H1 (cell line): ENCODE measurements around the gene GJA5. TPM values are rescaled to one million over a fixed set of nuclear protein-coding genes. Genes with fewer than 3 reads are reported as not detected.

Experiments
- CHD1 ChIP-seq: IDR thresholded peaks from 2 replicates; pipeline ENCODE4 v1.6.1; 2012; ENCODE audit warnings: low read depth, low read length, improper control_type of control experiment
- HDAC2 ChIP-seq, 2 experiments: fragments of 300-600 bp in 1 of 2; sonication (generic) in 1 of 2; IDR thresholded peaks; 2 replicates each; pipeline ENCODE4 v1.6.1; 2011 to 2012; ENCODE audit warnings: low read depth in 2 of 2, low read length in 2 of 2, mild to moderate bottlenecking in 2 of 2, moderate library complexity in 2 of 2, borderline replicate concordance in 1 of 2, inconsistent platforms in 1 of 2
- JUN ChIP-seq: IDR thresholded peaks from 2 replicates; pipeline ENCODE4 v1.6.1; 2011; ENCODE audit warnings: low read depth, mild to moderate bottlenecking, improper control_type of control experiment, low read length
- NANOG ChIP-seq: IDR thresholded peaks from 2 replicates; pipeline ENCODE4 v1.6.1; 2011; ENCODE audit warnings: low read length, low read depth, mild to moderate bottlenecking, inconsistent platforms; ENCODE audit not compliant: insufficient read depth, poor library complexity, severe bottlenecking
- NRF1 ChIP-seq: IDR thresholded peaks from 2 replicates; pipeline ENCODE4 v1.6.1; 2011; ENCODE audit warnings: mild to moderate bottlenecking, low read depth, low read length, improper control_type of control experiment
- PHF8 ChIP-seq: fragments of 200-600 bp; sonication (generic); conservative IDR thresholded peaks from 2 replicates; pipeline ENCODE4 v1.7.1; 2012; ENCODE audit warnings: low read depth, mild to moderate bottlenecking, inconsistent platforms, low read length, moderate library complexity
- POLR2AphosphoS5 ChIP-seq: IDR thresholded peaks from 2 replicates; pipeline ENCODE4 v1.6.1; 2011; ENCODE audit warnings: low read depth, low read length
- SP2 ChIP-seq: IDR thresholded peaks from 2 replicates; pipeline ENCODE4 v1.6.1; 2012; ENCODE audit warnings: mild to moderate bottlenecking, low read length, inconsistent platforms
- polyA plus RNA-seq, 7 experiments: library from polyadenylated mRNA; depleted of rRNA in 3 of 7; stranded (reverse) in 5 of 7; unstranded in 2 of 7; fragments of >200 nt in 5 of 7; fragments of 200-250 nt in 2 of 7; gene quantifications; 1 replicate in 5 of 7; 2 replicates in 1 of 7; 4 replicates in 1 of 7; pipeline versions ENCODE4 v1.2.1 to v1.2.3, GENCODE V29; 2011 to 2013; ENCODE audit warnings: missing spikeins in 2 of 7, mixed read lengths in 2 of 7
- total RNA-seq: library from RNA; stranded (reverse); fragmentation: NEBNext Ultra II Directional; extraction: Animal tissue kit (Norgen Biotek cat#: 25700); gene quantifications from 2 replicates; pipeline ENCODE4 v1.2.1, GENCODE V29; 2021

GJA5 gene
- total and polyA plus RNA-seq, 2 of the 8 experiments (the other 6 are each of a cell fraction or from before 2014, with no cell fraction given) = 1.2 to 2.7 TPM

GRCh38 chr1:147785794-147786506, 25.5 kb upstream of the GJA5 start (continued):
- TF ChIP-seq NRF1 = no peak
- TF ChIP-seq SP2 = no peak
- no peak for TF ChIP-seq PHF8
- no peak for TF ChIP-seq HDAC2 (IDR thresholded peaks at IDR 0.05; ENCODE audit: borderline replicate concordance in 1 of 2, low read depth in 2 of 2, low read length in 2 of 2)
- no peak for TF ChIP-seq NANOG
- TF ChIP-seq CHD1 = no peak
- no peak for TF ChIP-seq JUN
- TF ChIP-seq POLR2AphosphoS5 = no peak
